CD4-positive, alpha-beta T cell treated with Interleukin-10 for 1 hour (primary cell): ENCODE measurements around the gene ATL1.
A peak's percentile ranks its signal among the peaks of the same experiment; 100 is the strongest.

ENCODE experiments used
- DNase-seq: peaks from one replicate; pipeline ENCODE4 v3.0.0-alpha.2; 2020

Gene ATL1

GRCh38 chr14:50559990-50560930, at the start of gene ATL1:
Gene ATL1 (plus strand): TSS chr14:50560145. CDS start chr14:50560266, 121 bp downstream.
- DNase-seq = peak; percentile 26

GRCh38 chr14:50510157-50510556, 49.8 kb upstream of the ATL1 start:
- no peak for DNase-seq

GRCh38 chr14:50512463-50512862, 47.5 kb upstream of the ATL1 start:
- DNase-seq = no peak

- no peak for DNase-seq
These were observed 43.9 kb upstream of the ATL1 start for GRCh38 chr14:50516091-50516490.

GRCh38 chr14:50520947-50521815, 38.8 kb upstream of the ATL1 start:
- DNase-seq = peak; percentile 39

GRCh38 chr14:50521912-50522341, 38.0 kb upstream of the ATL1 start:
- DNase-seq = peak; percentile 19

GRCh38 chr14:50523271-50524041, 36.5 kb upstream of the ATL1 start:
- no peak for DNase-seq

- no peak for DNase-seq
These were observed 35.9 kb upstream of the ATL1 start for GRCh38 chr14:50524060-50524459.

GRCh38 chr14:50524731-50525515, 35.0 kb upstream of the ATL1 start:
- DNase-seq = no peak

GRCh38 chr14:50528000-50528399, 31.9 kb upstream of the ATL1 start:
- DNase-seq = no peak

- DNase-seq = no peak
These were observed 30.4 kb upstream of the ATL1 start for GRCh38 chr14:50529288-50530179.

- no peak for DNase-seq
These were observed 29.6 kb upstream of the ATL1 start for GRCh38 chr14:50530358-50530757.

- DNase-seq = no peak
These were observed 29.1 kb upstream of the ATL1 start for GRCh38 chr14:50530794-50531365.

- peak; percentile 24 for DNase-seq
These were observed 28.1 kb upstream of the ATL1 start for GRCh38 chr14:50531595-50532501.

- DNase-seq = peak; percentile 92
These were observed 27.3 kb upstream of the ATL1 start, which contains the start of gene MAP4K5 for GRCh38 chr14:50532502-50533240. Gene MAP4K5 (minus strand): TSS chr14:50532569. CDS start chr14:50532049, 520 bp downstream.

- no peak for DNase-seq
These were observed 26.7 kb upstream of the ATL1 start for GRCh38 chr14:50533241-50533705.

- no peak for DNase-seq
These were observed 26.1 kb upstream of the ATL1 start for GRCh38 chr14:50533806-50534205.

GRCh38 chr14:50534416-50534815, 25.5 kb upstream of the ATL1 start:
- DNase-seq = no peak
